GM12878 (cell line): ENCODE results near the gene RAI14. TPM values are rescaled to one million over a fixed set of nuclear protein-coding genes. Genes with fewer than 3 reads are reported as not detected.

ENCODE experiments used
- ATAC-seq: fragments of 200-7000 bp; cut with Tn5 transposase; 3 replicates; pipeline ENCODE4 v1.9.1; 2020; ENCODE audit warnings: mild to moderate bottlenecking, moderate library complexity
- BruUV-seq: library from RNA; stranded (reverse); fragments of 400-500 nt; replicated peaks from 2 replicates; lab custom pipeline; 2021; lab: Mats Ljungman, UMichigan
- CTCF ChIA-PET: fragments of 300-600 bp; sonication (Branson Sonifier 250); formaldehyde crosslinking; extraction: SDS; loops from one replicate; lab custom pipeline; 2021; ENCODE audit warnings: inconsistent platforms; lab: Yijun Ruan, JAX
- POLR2A ChIA-PET: fragments of 350-600 bp; formaldehyde crosslinking; extraction: SDS; loops from one replicate; lab custom pipeline; 2021; ENCODE audit warnings: inconsistent platforms; lab: Charles Lee
- RAD21 ChIA-PET: fragments of 300-600 bp; sonication (Branson Sonifier 250); formaldehyde crosslinking; loops from one replicate; lab custom pipeline; 2023; ENCODE audit warnings: antibody characterized with exemption; ENCODE audit not compliant: unreplicated experiment; lab: Charles Lee
- SMC1A ChIA-PET: fragments of 300-600 bp; sonication (Branson Sonifier 250); formaldehyde crosslinking; loops from one replicate; lab custom pipeline; 2023; ENCODE audit not compliant: unreplicated experiment, uncharacterized antibody; lab: Charles Lee
- DNase-seq: peaks from one replicate; pipeline ENCODE4 v3.0.0-alpha.2; 2011; ENCODE audit warnings: low read depth, low spot score
- FAIRE-seq: peaks from 3 replicates; lab custom pipeline; 2011; peaks lifted over from hg19 to GRCh38; lab: Jason Lieb, UNC
- H2AFZ ChIP-seq: 2 replicates; pipeline ENCODE4 v1.6.0; 2011; ENCODE audit warnings: low read depth, low read length, control low read depth; ENCODE audit not compliant: control insufficient read depth
- H3K27ac ChIP-seq: 2 replicates; pipeline ENCODE4 v1.5.1; 2011; ENCODE audit warnings: control low read depth; ENCODE audit not compliant: control insufficient read depth, insufficient read depth
- H3K27me3 ChIP-seq, 2 experiments: replicated peaks in 1 of 2; 2 replicates each; pipeline versions ENCODE4 v1.6.0 to v1.6.1; 2011; ENCODE audit warnings: low read length in 1 of 2; ENCODE audit not compliant: control insufficient read depth in 2 of 2, insufficient read depth in 2 of 2
- H3K36me3 ChIP-seq, 2 experiments: 2 replicates each; pipeline ENCODE4 v1.5.1; 2011; ENCODE audit warnings: low read length in 1 of 2; ENCODE audit not compliant: control insufficient read depth in 2 of 2, insufficient read depth in 2 of 2
- H3K4me1 ChIP-seq: 2 replicates; pipeline ENCODE4 v1.6.1; 2011; ENCODE audit warnings: mild to moderate bottlenecking, low read length, moderate library complexity, mixed read lengths; ENCODE audit not compliant: control insufficient read depth, insufficient read depth
- H3K4me2 ChIP-seq: 2 replicates; pipeline ENCODE4 v1.6.0; 2011; ENCODE audit warnings: control low read depth; ENCODE audit not compliant: control insufficient read depth, insufficient read depth
- H3K4me3 ChIP-seq: fragments of 200-600 bp; sonication (generic); 2 replicates; pipeline ENCODE4 v1.5.1; 2016
- H3K79me2 ChIP-seq: 2 replicates; pipeline ENCODE4 v1.6.0; 2011; ENCODE audit warnings: low read length; ENCODE audit not compliant: control insufficient read depth, insufficient read depth
- H3K9ac ChIP-seq: 2 replicates; pipeline ENCODE4 v1.8.0; 2011; ENCODE audit warnings: low read length, control low read depth, mixed read lengths; ENCODE audit not compliant: control insufficient read depth, insufficient read depth
- H3K9me3 ChIP-seq: replicated peaks from 3 replicates; pipeline ENCODE4 v1.5.1; 2011; ENCODE audit warnings: mild to moderate bottlenecking, low read length; ENCODE audit not compliant: control insufficient read depth, insufficient read depth
- H4K20me1 ChIP-seq: 2 replicates; pipeline ENCODE4 v1.6.0; 2011; ENCODE audit not compliant: control insufficient read depth, insufficient read depth
- EGR1 ChIP-seq, 2 experiments: IDR thresholded peaks; 1 replicate in 1 of 2; 2 replicates in 1 of 2; pipeline ENCODE4 v1.6.1; 2011 to 2012; ENCODE audit warnings: low read depth in 2 of 2, low read length in 2 of 2, borderline replicate concordance in 1 of 2, mild to moderate bottlenecking in 1 of 2, moderate library complexity in 1 of 2
- FOS ChIP-seq: IDR thresholded peaks from 3 replicates; pipeline ENCODE4 v1.6.1; 2011; ENCODE audit warnings: borderline replicate concordance; ENCODE audit not compliant: insufficient read length; ENCODE audit errors: extremely low read depth
- JUNB ChIP-seq: IDR thresholded peaks from 2 replicates; pipeline ENCODE4 v1.6.1; 2016; ENCODE audit warnings: antibody characterized with exemption, mild to moderate bottlenecking
- MTA2 ChIP-seq: fragments of 450-650 bp; IDR thresholded peaks from 2 replicates; pipeline ENCODE4 v1.6.1; 2016; ENCODE audit warnings: low read depth, mild to moderate bottlenecking, moderate library complexity
- NFYB ChIP-seq: IDR thresholded peaks from 2 replicates; pipeline ENCODE4 v1.6.1; 2011; ENCODE audit warnings: low read depth, mild to moderate bottlenecking, low read length, improper control_type of control experiment, moderate library complexity; ENCODE audit not compliant: insufficient read depth
- POLR2A ChIP-seq: IDR thresholded peaks from 2 replicates; pipeline ENCODE4 v1.6.1; 2011; ENCODE audit warnings: low read depth, mild to moderate bottlenecking, low read length
- SIX5 ChIP-seq: IDR thresholded peaks from 2 replicates; pipeline ENCODE4 v1.6.1; 2011; ENCODE audit warnings: mild to moderate bottlenecking, low read depth, low read length, moderate library complexity; ENCODE audit not compliant: severe bottlenecking
- SRF ChIP-seq, 2 experiments: IDR thresholded peaks; 2 replicates each; pipeline ENCODE4 v1.6.1; 2011; ENCODE audit warnings: low read depth in 2 of 2, low read length in 2 of 2, mild to moderate bottlenecking in 1 of 2, moderate library complexity in 1 of 2
- WGBS: methylation state at CpG from one replicate; pipeline ENCODE4 v1.1.6; 2016; ENCODE audit warnings: low lambda C conversion rate; ENCODE audit not compliant: insufficient replicate concordance, insufficient coverage; ENCODE audit errors: missing lambda C conversion rate; 5-methylcytosine and 5-hydroxymethylcytosine counted together
- in situ Hi-C: fragments of 300-500 bp; cut with MboI; formaldehyde crosslinking; loops from 9 replicates; pipeline ENCODE4 v1.14.3; 2018; ENCODE audit warnings: mixed read lengths
- intact Hi-C: fragments of 100-400 bp; cut with micrococcal nuclease; formaldehyde crosslinking; loops from one replicate; pipeline ENCODE4 v1.14.2; 2022; ENCODE audit not compliant: unreplicated experiment
- polyA plus RNA-seq, 11 experiments: library from polyadenylated mRNA; depleted of rRNA in 4 of 11; unstranded in 6 of 11; stranded (reverse) in 5 of 11; fragments of >200 nt; fragmentation: Nextera tagmentation in 4 of 11; fragmentation: Illumina TruSeq in 1 of 11; extraction: Ambion mirVana in 4 of 11; extraction: Trizol in 1 of 11; gene quantifications; 1 replicate in 1 of 11; 2 replicates in 10 of 11; pipeline versions ENCODE4 v1.2.1 to v1.2.3, GENCODE V29; 2011 to 2016; ENCODE audit warnings: inconsistent platforms in 2 of 11, missing spikeins in 2 of 11, low read depth in 1 of 11
- total RNA-seq, 4 experiments: library from RNA; depleted of rRNA in 3 of 4; stranded (reverse); fragments of >200 nt in 3 of 4; fragmentation: Illumina TruSeq in 1 of 4; extraction: Trizol in 1 of 4; gene quantifications; 2 replicates each; pipeline versions ENCODE4 v1.2.1 to v1.2.3, GENCODE V29; 2013 to 2021

RAI14 gene
- total and polyA plus RNA-seq, 10 of the 15 experiments (the other 5 are each of a cell fraction or from before 2014, with no cell fraction given) = 0.18 to 4.6 (median 1.9) TPM

- RAD21 ChIA-PET = no interaction called here
- no peak for ATAC-seq
- H3K79me2 ChIP-seq = no peaks in the 10 kb centered on the region
- no peak overlapping the region for H3K4me2 ChIP-seq
- H3K9me3 ChIP-seq = no peaks in the 10 kb centered on the region
- intact Hi-C loops = no loop called here
- POLR2A ChIA-PET = no interaction called here
- H3K36me3 ChIP-seq = no peaks in the 10 kb centered on the region
- SMC1A ChIA-PET = no interaction called here
- no peak overlapping the region for H3K4me3 ChIP-seq
- H3K27ac ChIP-seq = no peak overlapping the region
- no peak for DNase-seq
- peaks cover 9 to 10% of the 10 kb centered on the region in 2 experiments for H3K27me3 ChIP-seq
- no peak overlapping the region for H2AFZ ChIP-seq
- WGBS = 78% methylated on average over 3 of the region's 3 CpGs
- H3K9ac ChIP-seq = no peak overlapping the region
- TF ChIP-seq SIX5 (no peak), JUNB (no peak), MTA2 (no peak), FOS (no peak), SRF (IDR thresholded peaks at IDR 0.05; ENCODE audit: low read depth in 2 of 2, low read length in 2 of 2) (no peak)
- no peaks in the 10 kb centered on the region for H4K20me1 ChIP-seq
- FAIRE-seq = no peak
- in situ Hi-C loops = no loop called here
- BruUV-seq = no TSS peak
- CTCF ChIA-PET = no interaction called here
- H3K4me1 ChIP-seq = no peaks in the 10 kb centered on the region
These were observed 3.0 kb downstream of the RAI14 start for GRCh38 chr5:34659168-34659567.

- no peak overlapping the region for H3K9ac ChIP-seq
- 39% methylated on average over 3 of the region's 4 CpGs for WGBS
- CTCF ChIA-PET = no interaction called here
- no peak overlapping the region for H3K4me3 ChIP-seq
- no peaks in the 10 kb centered on the region for H3K36me3 ChIP-seq
- intact Hi-C loops = no loop called here
- DNase-seq = no peak
- H4K20me1 ChIP-seq = no peaks in the 10 kb centered on the region
- BruUV-seq = no TSS peak
- H3K9me3 ChIP-seq = no peaks in the 10 kb centered on the region
- H3K27ac ChIP-seq = no peak overlapping the region
- TF ChIP-seq EGR1 (IDR thresholded peaks at IDR 0.05; ENCODE audit: borderline replicate concordance in 1 of 2, low read depth in 2 of 2, low read length in 2 of 2) = no peak
- TF ChIP-seq NFYB = no peak
- TF ChIP-seq POLR2A = no peak
- in situ Hi-C loops = no loop called here
- peaks cover 7 to 8% of the 10 kb centered on the region in 2 experiments for H3K27me3 ChIP-seq
- no peak for ATAC-seq
- RAD21 ChIA-PET = no interaction called here
- no peak overlapping the region for H3K4me2 ChIP-seq
- H3K4me1 ChIP-seq = no peaks in the 10 kb centered on the region
- no peak overlapping the region for H2AFZ ChIP-seq
- no peak for FAIRE-seq
- POLR2A ChIA-PET = no interaction called here
- H3K79me2 ChIP-seq = no peaks in the 10 kb centered on the region
- SMC1A ChIA-PET = no interaction called here
These were observed 4.3 kb downstream of the RAI14 start for GRCh38 chr5:34660444-34660843.
